ENCODE measurements around the gene CHD8.
A peak's percentile ranks its signal among the peaks of the same experiment; 100 is the strongest.
"Not testable (repeated sequence)": the region's sequence is repeated elsewhere in the genome, so short reads cannot be mapped to it uniquely, and the experiment has no call there.

Gene CHD8

GRCh38 chr14:21455912-21456667, at the start of gene CHD8:
Gene CHD8, minus strand, starts transcription at chr14:21456123. Its CDS starts 24,480 bp downstream, at chr14:21431643.
- DNase-seq (ENCODE audit: low spot score), result peak; percentile 97

GRCh38 chr14:21505012-21505553, 49.2 kb upstream of the CHD8 start:
- DNase-seq (ENCODE audit: low spot score), result no peak

- no peak for DNase-seq (ENCODE audit: low spot score)
Observed at GRCh38 chr14:21503376-21503775, 47.5 kb upstream of the CHD8 start.

GRCh38 chr14:21501568-21501967, 45.6 kb upstream of the CHD8 start:
- no peak for DNase-seq (ENCODE audit: low spot score)

- peak; percentile 51 for DNase-seq (ENCODE audit: low spot score)
Observed at GRCh38 chr14:21498540-21499526, 42.9 kb upstream of the CHD8 start.

- no peak for DNase-seq (ENCODE audit: low spot score)
Observed at GRCh38 chr14:21496453-21496852, 40.5 kb upstream of the CHD8 start.

GRCh38 chr14:21494902-21495762, 39.2 kb upstream of the CHD8 start:
- no peak for DNase-seq (ENCODE audit: low spot score)

- no peak for DNase-seq (ENCODE audit: low spot score)
Observed at GRCh38 chr14:21486640-21487087, 30.7 kb upstream of the CHD8 start.

GRCh38 chr14:21476925-21477681, 21.2 kb upstream of the CHD8 start, which contains the start of the genes RAB2B and TOX4:
Gene RAB2B, minus strand, starts transcription at chr14:21476959. Its CDS starts 87 bp downstream, at chr14:21476872.
Gene TOX4, plus strand, starts transcription at chr14:21477195. Its CDS starts 84 bp downstream, at chr14:21477279.
- peak; percentile 95 for DNase-seq (ENCODE audit: low spot score)

- DNase-seq (ENCODE audit: low spot score), result peak; percentile 81
Observed at GRCh38 chr14:21476523-21476924, 20.6 kb upstream of the CHD8 start.

- no peak for DNase-seq (ENCODE audit: low spot score)
Observed at GRCh38 chr14:21475767-21476522, 20.0 kb upstream of the CHD8 start.

- no peak for DNase-seq (ENCODE audit: low spot score)
Observed at GRCh38 chr14:21467616-21468015, 11.7 kb upstream of the CHD8 start.

- no peak for DNase-seq (ENCODE audit: low spot score)
Observed at GRCh38 chr14:21455592-21455911, 371 bp downstream of the CHD8 start.

- no peak for DNase-seq (ENCODE audit: low spot score)
Observed at GRCh38 chr14:21454843-21455544, 929 bp downstream of the CHD8 start.

GRCh38 chr14:21449899-21450216, 6.1 kb downstream of the CHD8 start:
- no peak for DNase-seq (ENCODE audit: low spot score)

GRCh38 chr14:21442657-21443056, 13.3 kb downstream of the CHD8 start:
- DNase-seq (ENCODE audit: low spot score), result not testable (repeated sequence)

- DNase-seq (ENCODE audit: low spot score), result no peak
Observed at GRCh38 chr14:21440859-21441258, 15.1 kb downstream of the CHD8 start.

- DNase-seq (ENCODE audit: low spot score), result peak; percentile 94
Observed at GRCh38 chr14:21437063-21437901, 18.6 kb downstream of the CHD8 start.
